A673 (cell line): ENCODE measurements around the gene GLYR1. TPM values are rescaled to one million over a fixed set of nuclear protein-coding genes. Genes with fewer than 3 reads are reported as not detected.

Experiments
- BruUV-seq: library from RNA; stranded (reverse); fragments of 400-500 nt; replicated peaks from 2 replicates; lab custom pipeline; 2021; lab: Mats Ljungman, UMichigan
- CTCF ChIA-PET: fragments of 300-600 bp; sonication (Branson Sonifier 250); formaldehyde crosslinking; loops from one replicate; lab custom pipeline; 2022; ENCODE audit warnings: antibody characterized with exemption; lab: Charles Lee
- POLR2A ChIA-PET: fragments of 300-600 bp; sonication (Branson Sonifier 250); formaldehyde crosslinking; loops from one replicate; lab custom pipeline; 2022; ENCODE audit warnings: antibody characterized with exemption; ENCODE audit not compliant: low non-redundant PET; lab: Charles Lee
- DNase-seq: peaks from one replicate; pipeline ENCODE4 v3.0.0-alpha.2; 2015; ENCODE audit warnings: low spot score
- H3K27ac ChIP-seq: fragments of 200-600 bp; sonication (generic); 2 replicates; pipeline ENCODE4 v1.5.1; 2016; ENCODE audit warnings: mixed run types, low read depth, mild to moderate bottlenecking, mixed read lengths, antibody characterized with exemption, low read length; ENCODE audit not compliant: poor library complexity, severe bottlenecking
- H3K27me3 ChIP-seq: fragments of 200-600 bp; sonication (generic); replicated peaks from 2 replicates; pipeline ENCODE4 v1.6.1; 2017; ENCODE audit warnings: mixed run types, low read depth, mild to moderate bottlenecking, mixed read lengths, antibody characterized with exemption, low read length; ENCODE audit not compliant: insufficient read depth, poor library complexity
- H3K36me3 ChIP-seq: fragments of 200-600 bp; sonication (generic); 2 replicates; pipeline ENCODE4 v1.6.1; 2016; ENCODE audit warnings: mixed run types, mild to moderate bottlenecking, mixed read lengths, antibody characterized with exemption, low read length; ENCODE audit not compliant: insufficient read depth, poor library complexity, severe bottlenecking
- H3K4me1 ChIP-seq: fragments of 200-600 bp; sonication (generic); 2 replicates; pipeline ENCODE4 v1.6.1; 2017; ENCODE audit warnings: mixed run types, mild to moderate bottlenecking, mixed read lengths, antibody characterized with exemption, low read length; ENCODE audit not compliant: insufficient read depth, poor library complexity, severe bottlenecking
- H3K4me3 ChIP-seq: fragments of 200-600 bp; sonication (generic); 2 replicates; pipeline ENCODE4 v1.5.1; 2016; ENCODE audit warnings: low read depth, mixed run types, mild to moderate bottlenecking, mixed read lengths, low read length; ENCODE audit not compliant: poor library complexity, severe bottlenecking
- H3K9me3 ChIP-seq: fragments of 200-600 bp; sonication (generic); 2 replicates; pipeline ENCODE4 v1.6.1; 2016; ENCODE audit warnings: mixed run types, low read depth, mild to moderate bottlenecking, mixed read lengths, antibody characterized with exemption, low read length; ENCODE audit not compliant: poor library complexity, severe bottlenecking
- CTCF ChIP-seq: fragments of 300-800, 200-600 bp; sonication (generic); conservative IDR thresholded peaks from 2 replicates; pipeline ENCODE4 v1.5.1; 2017; ENCODE audit warnings: low read depth, mild to moderate bottlenecking, antibody characterized with exemption, low read length, moderate library complexity, mixed read lengths
- EZH2 ChIP-seq: fragments of 200-600 bp; sonication (generic); IDR thresholded peaks from 2 replicates; pipeline ENCODE4 v1.6.1; 2017; ENCODE audit warnings: borderline replicate concordance, low read depth, mild to moderate bottlenecking, mixed read lengths, antibody characterized with exemption, low read length; ENCODE audit not compliant: poor library complexity, severe bottlenecking
- intact Hi-C: fragments of 100-400 bp; cut with micrococcal nuclease; formaldehyde crosslinking; loops from one replicate; pipeline ENCODE4 v1.10.0; 2022; ENCODE audit not compliant: unreplicated experiment
- total RNA-seq: library from RNA; stranded (reverse); gene quantifications from 2 replicates; pipeline ENCODE4 v1.2.3, GENCODE V29; 2021

Gene GLYR1
- total RNA-seq, 1 experiment from 2014 or later = 128 TPM

- Histone ChIP-seq H3K4me3 (peak overlapping the region; percentile 82), H3K27ac (peak overlapping the region; percentile 87), H3K4me1 (peaks cover 13% of the 10 kb centered on the region), H3K9me3 (no peaks in the 10 kb centered on the region), H3K27me3 (no peaks in the 10 kb centered on the region), H3K36me3 (peaks cover 34% of the 10 kb centered on the region)
- no peak for TF ChIP-seq CTCF
- TF ChIP-seq EZH2 = no peak
- ChIA-PET CTCF (no interaction called here), POLR2A (no interaction called here)
- intact Hi-C loops = no loop called here
- no peak for DNase-seq
- no TSS peak for BruUV-seq
Observed at GRCh38 chr16:4765511-4766474, 81.3 kb downstream of the GLYR1 start.

GRCh38 chr16:4763791-4764190, 83.3 kb downstream of the GLYR1 start:
- Histone ChIP-seq H3K4me1 (peaks cover 13% of the 10 kb centered on the region), H3K36me3 (peaks cover 49% of the 10 kb centered on the region), H3K27ac (no peak overlapping the region), H3K9me3 (no peaks in the 10 kb centered on the region), H3K4me3 (no peak overlapping the region), H3K27me3 (no peaks in the 10 kb centered on the region)
- ChIA-PET CTCF (no interaction called here), POLR2A (no interaction called here)
- BruUV-seq = no TSS peak
- DNase-seq = no peak
- intact Hi-C loops = no loop called here
- TF ChIP-seq CTCF (no peak), EZH2 (no peak)

- Histone ChIP-seq H3K27me3 (no peaks in the 10 kb centered on the region), H3K9me3 (no peaks in the 10 kb centered on the region), H3K4me3 (no peak overlapping the region), H3K4me1 (peaks cover 6% of the 10 kb centered on the region), H3K27ac (no peak overlapping the region), H3K36me3 (peaks cover 57% of the 10 kb centered on the region)
- no TSS peak for BruUV-seq
- ChIA-PET POLR2A (no interaction called here), CTCF (no interaction called here)
- intact Hi-C loops = no loop called here
- no peak for TF ChIP-seq CTCF
- TF ChIP-seq EZH2 = no peak
- DNase-seq = no peak
Observed at GRCh38 chr16:4762205-4762604, 84.9 kb downstream of the GLYR1 start.
